Measurements from ENCODE around the gene SH3RF3.

Gene SH3RF3

GRCh38 chr2:109442715-109443319, 313.8 kb downstream of the SH3RF3 start:
- no peak for DNase-seq

- DNase-seq: no peak
These were observed 315.9 kb downstream of the SH3RF3 start for GRCh38 chr2:109444916-109445315.

GRCh38 chr2:109446278-109447131, 317.5 kb downstream of the SH3RF3 start:
- no peak for DNase-seq

- no peak for DNase-seq
These were observed 318.3 kb downstream of the SH3RF3 start for GRCh38 chr2:109447251-109447661.

- no peak for DNase-seq
These were observed 318.8 kb downstream of the SH3RF3 start for GRCh38 chr2:109447776-109448175.

GRCh38 chr2:109448207-109448606, 319.2 kb downstream of the SH3RF3 start:
- DNase-seq: no peak

- no peak for DNase-seq
These were observed 320.2 kb downstream of the SH3RF3 start for GRCh38 chr2:109448946-109449788.

GRCh38 chr2:109450574-109451273, 321.7 kb downstream of the SH3RF3 start:
- no peak for DNase-seq

GRCh38 chr2:109451671-109452070, 322.7 kb downstream of the SH3RF3 start:
- no peak for DNase-seq

GRCh38 chr2:109452318-109453305, 323.6 kb downstream of the SH3RF3 start:
- DNase-seq: no peak

- no peak for DNase-seq
These were observed 324.5 kb downstream of the SH3RF3 start for GRCh38 chr2:109453371-109453995.

GRCh38 chr2:109454304-109454703, 325.3 kb downstream of the SH3RF3 start:
- no peak for DNase-seq

GRCh38 chr2:109454765-109455394, 325.9 kb downstream of the SH3RF3 start:
- no peak for DNase-seq

GRCh38 chr2:109455731-109456691, 327.0 kb downstream of the SH3RF3 start:
- no peak for DNase-seq

GRCh38 chr2:109456776-109457175, 327.8 kb downstream of the SH3RF3 start:
- no peak for DNase-seq

GRCh38 chr2:109457366-109457765, 328.4 kb downstream of the SH3RF3 start:
- no peak for DNase-seq

- no peak for DNase-seq
These were observed 328.8 kb downstream of the SH3RF3 start for GRCh38 chr2:109457794-109458193.

- no peak for DNase-seq
These were observed 329.5 kb downstream of the SH3RF3 start for GRCh38 chr2:109458512-109458911.

- no peak for DNase-seq
These were observed 330.5 kb downstream of the SH3RF3 start for GRCh38 chr2:109459485-109459884.

Measured in activated CD4-positive, alpha-beta T cell treated with anti-CD3 and anti-CD28 coated beads, Interleukin-2, amount 50 U/mL, for 48 hours (primary cell).